ENCODE data around the gene OPRD1.

Gene OPRD1

DNA sequence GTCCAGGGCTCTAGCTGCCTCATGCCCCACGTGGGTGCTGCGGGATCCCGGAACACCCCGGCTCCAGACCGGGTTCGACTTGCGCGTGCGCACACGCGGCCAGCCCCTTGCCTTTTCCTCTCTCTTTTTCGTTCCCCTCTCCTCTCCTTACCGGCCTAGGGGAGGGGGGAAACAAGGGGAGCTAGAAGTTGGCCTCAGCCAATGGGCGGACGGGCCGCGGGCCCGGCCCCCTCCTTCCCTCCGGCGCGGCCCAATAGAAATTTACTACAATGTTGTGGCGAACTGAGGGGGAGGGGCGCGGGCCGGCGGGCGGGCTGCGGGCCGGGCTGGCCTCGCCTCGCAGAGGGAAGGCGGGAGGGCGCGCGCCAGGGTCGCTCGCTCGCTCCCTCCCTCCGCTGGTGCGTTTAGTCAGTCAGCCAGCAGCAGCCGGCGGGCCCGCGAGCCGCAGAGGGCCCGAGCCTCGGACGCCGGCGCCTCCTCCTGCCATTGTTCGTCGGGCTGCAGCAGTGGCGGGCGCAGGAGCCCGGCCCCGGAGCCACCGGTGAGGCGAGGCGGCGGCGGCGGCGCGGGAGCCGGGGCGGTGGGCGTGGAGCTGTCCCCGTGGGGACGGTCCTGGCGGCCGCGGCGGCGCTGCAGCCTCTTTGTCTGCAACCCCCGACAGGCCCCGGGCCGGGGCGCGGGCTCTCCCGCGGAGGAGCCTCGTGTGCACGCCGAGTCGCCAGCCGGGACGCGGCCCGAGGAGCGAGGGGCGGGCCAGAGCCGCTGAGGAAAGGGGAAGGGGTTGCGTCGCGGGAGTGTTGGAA, 102.5 kb downstream of the OPRD1 start, which contains the start of gene EPB41:
TSS of gene EPB41 (plus strand) at position 342 of the 803 bp plus-strand sequence. CDS start 72,869 bp downstream, outside the sequence.
- FAIRE-seq: peak; percentile 92

DNA sequence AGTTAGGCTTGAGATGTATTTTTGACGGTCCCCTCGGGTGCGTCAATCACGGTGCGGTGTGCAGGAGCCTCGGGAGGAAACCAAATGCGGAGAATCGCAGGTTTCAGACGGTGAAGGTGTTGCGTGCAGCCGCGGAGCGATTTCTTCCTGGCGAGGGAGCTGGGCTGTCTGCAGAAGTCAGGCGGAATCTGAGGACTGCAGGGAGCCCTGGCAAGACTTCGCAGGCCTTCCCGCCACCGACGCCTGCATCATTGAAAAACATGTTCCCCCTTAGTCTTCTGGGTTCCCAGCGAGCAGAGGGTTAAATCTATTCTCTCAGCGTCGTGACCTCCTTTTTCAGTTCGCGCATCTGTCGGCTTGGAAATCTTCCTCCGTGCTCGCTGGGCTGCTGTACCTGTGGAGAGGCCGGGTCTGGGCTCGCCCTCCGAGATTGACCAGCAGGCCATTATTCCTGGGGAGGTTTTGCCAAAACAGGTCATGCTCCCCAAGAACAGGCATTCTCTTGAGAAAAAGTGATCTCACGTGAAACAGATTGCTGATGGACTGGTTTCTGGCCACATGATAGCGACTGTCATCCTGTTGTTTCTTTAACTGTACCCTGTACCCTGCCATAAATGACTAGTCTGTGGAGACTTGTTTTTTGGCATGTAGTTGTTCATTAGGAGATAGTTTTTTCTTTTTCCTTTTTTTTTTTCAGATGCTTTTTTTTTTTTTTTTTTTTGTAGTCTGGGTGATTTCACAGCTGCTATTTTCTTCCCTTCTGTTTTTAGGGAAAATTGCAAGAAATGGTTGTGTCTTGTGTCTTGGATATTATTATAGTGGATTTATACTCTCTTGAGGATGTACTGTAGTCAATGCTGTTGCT, 103.3 kb downstream of the OPRD1 start:
- FAIRE-seq: peak; percentile 40

DNA sequence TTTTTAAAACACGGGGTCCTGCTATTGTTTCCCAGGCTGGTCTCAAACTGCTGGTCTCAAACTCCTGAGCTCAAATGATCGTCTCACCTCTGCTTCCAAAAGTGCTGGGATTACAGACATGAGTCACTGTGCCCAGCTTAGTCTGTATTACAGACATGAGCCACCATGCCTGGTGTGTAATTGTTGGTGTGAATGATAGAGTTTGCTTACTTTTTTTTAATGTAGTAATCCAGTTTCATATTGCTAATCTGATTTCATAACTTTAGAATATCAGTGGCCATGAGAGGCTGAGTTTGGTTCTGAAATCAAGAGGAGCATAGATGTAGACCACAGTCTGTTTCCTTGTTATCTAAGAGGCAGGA, 105.8 kb downstream of the OPRD1 start:
- no peak for FAIRE-seq

All from G401.6 (cell line).